HL-60/S4 treated with phorbol 12-myristate 13-acetate at 8.2 ng/mL for 4 days and 3 days (cell line): ENCODE results near the gene ERMN.
"Not testable (repeated sequence)": the region's sequence is repeated elsewhere in the genome, so short reads cannot be mapped to it uniquely, and the experiment has no call there.

Experiments
- in situ Hi-C: fragments of 300-500 bp; cut with MboI; formaldehyde crosslinking; loops from 2 replicates; pipeline ENCODE4 v1.15.0; 2022; ENCODE audit warnings: low sequenced_read_pairs

ERMN gene

GRCh38 chr2:157325786-157326185 lies at the start of gene ERMN:
Gene ERMN (minus strand): TSS chr2:157325824. CDS start chr2:157325642, 182 bp downstream.
- in situ Hi-C loops, result no loop called here

GRCh38 chr2:157375384-157375783 lies 49.8 kb upstream of the ERMN start:
- in situ Hi-C loops, result no loop called here

GRCh38 chr2:157368508-157368907 lies 42.9 kb upstream of the ERMN start:
- in situ Hi-C loops, result not testable (repeated sequence)

GRCh38 chr2:157367704-157368103 lies 42.1 kb upstream of the ERMN start:
- in situ Hi-C loops, result no loop called here

- in situ Hi-C loops, result no loop called here
These were observed 38.8 kb upstream of the ERMN start for GRCh38 chr2:157364257-157364974.

- in situ Hi-C loops, result no loop called here
These were observed 38.0 kb upstream of the ERMN start for GRCh38 chr2:157363612-157364101.

DNA sequence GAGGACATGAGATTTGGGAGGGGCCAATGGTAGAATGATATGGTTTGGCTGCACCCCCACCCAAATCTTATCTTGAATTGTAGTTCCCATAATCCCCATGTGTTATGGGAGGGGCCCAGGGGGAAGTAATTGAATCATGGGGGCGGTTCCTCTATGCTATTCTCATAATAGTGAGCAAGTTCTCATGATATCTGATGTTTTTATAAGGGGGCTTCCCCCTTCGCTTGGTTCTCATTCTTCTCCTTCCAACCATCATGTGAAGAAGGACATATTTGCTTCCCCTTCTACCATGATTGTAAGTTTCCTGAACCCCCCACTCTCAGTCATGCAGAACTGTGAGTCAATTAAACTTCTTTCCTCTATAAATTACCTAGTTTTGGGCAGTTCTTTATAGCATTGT lies 37.0 kb upstream of the ERMN start:
- in situ Hi-C loops, result no loop called here

- in situ Hi-C loops, result no loop called here
These were observed 35.9 kb upstream of the ERMN start for GRCh38 chr2:157361526-157361925.

DNA sequence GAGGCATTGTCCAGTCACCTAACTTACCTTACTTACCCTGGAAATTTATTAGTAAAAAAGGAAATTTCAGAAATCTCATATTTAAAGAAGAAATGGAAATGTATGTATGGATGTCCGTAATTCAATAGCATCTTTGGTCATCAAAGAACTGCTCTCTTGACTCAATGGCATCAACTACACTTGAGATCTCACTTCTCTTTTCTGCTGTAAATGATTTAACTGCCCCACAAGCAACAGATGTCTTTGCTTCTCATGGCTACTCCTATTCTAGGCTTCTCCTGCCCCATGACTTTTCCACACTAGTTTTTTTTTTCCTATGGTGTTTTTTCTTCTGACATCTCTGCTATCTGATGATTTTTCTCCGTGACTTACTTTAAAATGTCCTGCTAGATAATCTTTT lies 34.0 kb upstream of the ERMN start:
- in situ Hi-C loops, result no loop called here

- in situ Hi-C loops, result no loop called here
These were observed 30.0 kb upstream of the ERMN start for GRCh38 chr2:157355618-157356017.

- in situ Hi-C loops, result no loop called here
These were observed 24.4 kb upstream of the ERMN start for GRCh38 chr2:157349949-157350515.

DNA sequence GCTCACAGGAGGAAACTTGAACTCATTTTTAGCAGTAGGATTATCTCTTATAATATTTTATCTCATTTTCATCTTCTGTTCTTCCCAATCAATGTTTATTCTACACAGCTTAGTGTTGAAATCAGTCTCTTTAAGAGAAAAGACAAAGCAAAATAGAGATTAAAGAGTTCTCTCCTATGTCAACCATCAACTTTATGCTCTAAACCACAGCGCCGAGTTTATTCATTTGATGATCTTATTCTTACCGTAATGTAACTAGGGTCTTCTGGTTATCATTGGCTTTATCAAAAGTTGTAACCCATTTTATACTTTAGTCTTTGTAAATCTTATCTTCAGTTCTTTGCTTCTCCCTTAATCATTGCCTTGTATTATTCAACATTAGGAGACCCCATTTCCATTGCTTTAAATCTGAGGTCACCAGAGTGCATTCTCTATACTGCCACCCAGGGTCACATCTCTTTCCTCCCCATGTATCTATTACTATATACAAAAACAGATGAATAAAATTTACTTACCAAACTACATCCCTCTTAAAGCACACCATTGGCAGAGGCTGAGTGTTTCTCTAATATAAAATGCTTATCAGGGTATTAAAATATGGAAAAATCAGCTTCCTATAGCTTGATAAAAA lies 22.8 kb upstream of the ERMN start:
- in situ Hi-C loops, result no loop called here

DNA sequence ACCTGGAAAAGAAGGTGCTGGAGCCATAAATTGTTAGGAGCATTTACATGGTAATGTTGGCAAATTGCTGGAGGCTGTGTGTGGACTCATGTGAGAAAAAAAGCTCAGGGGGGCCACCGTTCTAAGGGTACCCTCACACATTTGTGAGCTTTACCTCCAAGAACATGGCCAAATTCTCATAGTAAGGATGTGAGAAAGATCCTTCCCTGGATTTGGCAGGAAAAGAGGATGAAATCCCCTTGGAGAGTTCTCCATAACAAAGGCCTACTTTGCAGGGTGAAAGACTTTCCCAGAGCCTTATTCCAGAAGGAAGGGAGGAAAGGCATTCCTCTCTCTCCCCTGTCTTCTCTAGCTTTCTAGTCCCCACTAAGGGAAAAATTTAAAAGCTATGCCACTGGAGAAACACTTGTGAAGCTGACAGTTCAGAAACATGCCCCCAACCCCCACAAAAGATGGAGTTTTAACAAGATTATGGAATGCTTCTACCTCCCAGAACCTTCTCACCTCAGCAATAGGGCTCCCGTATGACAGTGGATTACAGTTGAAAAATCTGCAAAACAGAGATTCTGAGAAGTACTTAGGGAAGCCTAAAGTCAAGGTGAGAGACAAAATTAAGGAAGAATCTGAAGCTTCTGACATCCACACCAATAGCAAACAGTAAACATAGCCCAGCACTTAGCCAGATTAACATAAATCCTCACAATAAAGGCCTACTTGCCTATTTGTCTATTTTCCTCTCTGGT lies 20.2 kb upstream of the ERMN start:
- in situ Hi-C loops, result no loop called here

DNA sequence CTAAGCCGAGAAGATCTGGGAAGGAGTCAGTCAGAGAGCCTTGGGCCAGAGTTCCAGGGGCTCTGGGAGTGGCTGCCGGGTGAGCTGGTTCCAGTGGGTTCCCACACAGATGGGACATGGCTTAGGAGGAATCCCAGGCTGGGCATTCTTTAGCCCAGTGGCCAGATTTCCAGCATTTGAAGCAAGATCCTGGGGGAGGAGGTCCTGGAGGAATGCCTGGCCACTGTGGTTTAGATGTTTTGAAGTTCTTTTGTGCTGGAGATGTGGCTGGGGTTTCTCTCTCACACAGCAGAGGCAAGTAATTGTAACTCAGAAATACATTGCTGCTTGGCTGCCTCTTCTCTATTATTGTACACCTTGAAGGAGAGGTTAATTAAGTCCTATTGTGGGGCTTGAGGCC lies 15.8 kb upstream of the ERMN start:
- in situ Hi-C loops, result not testable (repeated sequence)

- in situ Hi-C loops, result no loop called here
These were observed 14.5 kb upstream of the ERMN start for GRCh38 chr2:157339965-157340655.

GRCh38 chr2:157337978-157338377 lies 12.4 kb upstream of the ERMN start:
- in situ Hi-C loops, result no loop called here

- in situ Hi-C loops, result no loop called here
These were observed 10.8 kb upstream of the ERMN start for GRCh38 chr2:157336137-157337010.

GRCh38 chr2:157334797-157335196 lies 9.2 kb upstream of the ERMN start:
- in situ Hi-C loops, result no loop called here

- in situ Hi-C loops, result no loop called here
These were observed 8.7 kb upstream of the ERMN start for GRCh38 chr2:157334335-157334734.
